NCI-H446 (cell line): Measurements from ENCODE around the gene ADAMTS12.

Source experiments
- DNase-seq, 2 experiments: peaks; one replicate each; lab custom pipeline; 2025; lab: John Stamatoyannopoulos, UW

ADAMTS12 gene

GRCh38 chr5:33807771-33808170, 84.0 kb downstream of the ADAMTS12 start:
- DNase-seq: no peak

GRCh38 chr5:33806738-33807442, 84.9 kb downstream of the ADAMTS12 start:
- DNase-seq: no peak

DNA sequence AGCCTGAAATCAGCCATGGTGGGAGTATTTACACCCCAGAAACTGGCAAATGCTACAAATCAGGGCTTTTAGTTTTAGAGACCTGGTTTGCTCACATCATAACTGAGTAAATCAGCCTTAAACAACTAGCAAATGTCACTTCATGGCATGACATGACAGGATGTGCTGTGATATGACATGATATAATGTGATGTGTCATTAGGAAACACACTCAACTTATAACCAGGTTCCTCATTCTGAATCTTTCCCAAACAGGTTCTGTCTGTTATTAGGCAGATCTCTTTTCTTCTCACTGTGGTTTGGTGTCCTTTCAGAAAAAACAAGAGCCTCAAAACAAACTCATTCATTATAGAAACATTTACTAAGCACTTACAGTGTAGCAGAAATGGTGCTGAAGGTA, 90.5 kb downstream of the ADAMTS12 start:
- DNase-seq: no peak

GRCh38 chr5:33800241-33800950, 91.4 kb downstream of the ADAMTS12 start:
- DNase-seq: no peak

DNA sequence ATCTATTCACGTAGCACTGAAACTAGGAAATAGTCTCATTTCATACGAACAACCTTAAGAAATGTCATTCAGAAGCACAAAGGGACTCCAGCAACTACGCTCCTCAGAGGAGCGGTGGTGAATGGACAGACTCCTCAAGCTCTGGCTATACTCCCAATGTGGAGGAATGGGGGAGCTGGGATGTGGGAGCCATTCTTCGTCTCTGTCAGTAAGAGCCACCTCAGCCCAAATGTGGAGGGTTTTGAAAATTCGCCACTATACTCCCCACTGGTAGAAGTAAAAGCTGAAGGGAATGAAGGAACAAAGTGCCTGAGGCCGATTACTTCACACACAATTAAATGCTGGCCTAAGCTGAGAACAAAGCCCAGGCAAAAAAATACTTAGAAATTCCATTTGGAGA, 96.3 kb downstream of the ADAMTS12 start:
- DNase-seq: no peak

DNA sequence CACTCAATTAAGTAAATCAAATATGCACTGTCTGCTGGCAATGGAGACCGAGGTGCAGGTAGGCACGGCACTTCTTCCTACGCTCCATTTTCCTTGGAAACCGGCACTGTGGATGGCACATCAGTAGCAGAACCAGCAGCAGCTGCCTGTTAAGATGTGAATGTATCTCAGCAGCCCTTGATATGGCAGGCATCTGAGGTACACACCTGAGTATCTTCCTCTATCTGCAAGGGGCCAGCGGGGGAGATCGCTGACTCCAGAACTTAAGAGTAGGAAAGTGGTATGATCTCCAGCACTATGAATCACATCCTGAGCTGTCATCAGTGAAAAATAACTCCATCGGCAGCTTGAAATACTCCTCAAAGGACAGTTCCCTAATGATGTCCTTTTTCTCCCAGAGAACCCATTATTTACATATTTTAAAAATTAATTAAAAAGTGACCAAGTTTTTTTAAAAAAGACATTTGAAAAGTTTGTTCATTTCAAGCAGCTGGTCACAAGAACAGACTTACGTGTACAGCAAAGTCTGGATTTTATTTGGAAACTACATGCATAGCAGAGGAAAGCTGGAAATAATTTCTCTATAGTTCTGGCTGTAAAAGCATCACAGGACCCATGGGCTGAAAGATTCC, 97.1 kb downstream of the ADAMTS12 start:
- no peak for DNase-seq

GRCh38 chr5:33793836-33794549, 97.8 kb downstream of the ADAMTS12 start:
- no peak for DNase-seq

DNA sequence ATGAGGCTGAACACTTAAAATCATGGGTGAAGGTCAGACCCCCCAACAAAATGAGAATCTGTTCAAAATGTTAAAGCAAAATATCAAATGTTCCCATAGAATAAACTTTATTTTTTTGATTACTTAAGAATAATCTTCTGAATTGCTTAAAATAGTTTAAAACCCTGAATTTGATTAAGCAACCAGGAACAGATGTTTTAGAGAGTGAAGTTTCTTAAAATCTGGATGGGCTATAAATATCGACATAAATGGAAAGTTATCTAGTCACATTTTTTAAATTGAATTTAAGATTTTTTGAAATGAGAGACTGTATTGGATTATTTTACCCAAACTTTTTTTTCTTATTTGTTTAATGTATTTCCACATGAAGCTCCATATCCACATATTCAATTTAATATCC, 98.5 kb downstream of the ADAMTS12 start:
- DNase-seq: no peak

GRCh38 chr5:33792559-33792958, 99.2 kb downstream of the ADAMTS12 start:
- DNase-seq: no peak

DNA sequence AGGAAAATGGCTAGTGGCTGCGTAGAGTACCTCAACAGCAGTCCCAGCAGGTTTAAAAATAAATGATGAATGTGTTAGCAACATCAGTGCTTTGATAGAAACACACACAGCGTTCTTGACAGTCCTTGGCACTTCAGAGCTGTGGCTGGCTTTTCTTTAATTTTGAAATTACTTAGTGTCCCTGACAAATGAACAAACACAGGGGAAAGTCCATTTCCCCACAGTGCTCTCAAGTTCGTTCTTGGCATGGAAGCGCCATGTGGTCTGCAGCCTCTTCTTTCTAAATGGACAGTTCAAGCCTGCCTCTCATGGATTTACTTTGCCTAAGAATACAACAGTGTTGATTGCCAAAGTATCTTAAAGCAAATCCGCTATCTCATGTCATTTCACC, 102.2 kb downstream of the ADAMTS12 start:
- no peak for DNase-seq

DNA sequence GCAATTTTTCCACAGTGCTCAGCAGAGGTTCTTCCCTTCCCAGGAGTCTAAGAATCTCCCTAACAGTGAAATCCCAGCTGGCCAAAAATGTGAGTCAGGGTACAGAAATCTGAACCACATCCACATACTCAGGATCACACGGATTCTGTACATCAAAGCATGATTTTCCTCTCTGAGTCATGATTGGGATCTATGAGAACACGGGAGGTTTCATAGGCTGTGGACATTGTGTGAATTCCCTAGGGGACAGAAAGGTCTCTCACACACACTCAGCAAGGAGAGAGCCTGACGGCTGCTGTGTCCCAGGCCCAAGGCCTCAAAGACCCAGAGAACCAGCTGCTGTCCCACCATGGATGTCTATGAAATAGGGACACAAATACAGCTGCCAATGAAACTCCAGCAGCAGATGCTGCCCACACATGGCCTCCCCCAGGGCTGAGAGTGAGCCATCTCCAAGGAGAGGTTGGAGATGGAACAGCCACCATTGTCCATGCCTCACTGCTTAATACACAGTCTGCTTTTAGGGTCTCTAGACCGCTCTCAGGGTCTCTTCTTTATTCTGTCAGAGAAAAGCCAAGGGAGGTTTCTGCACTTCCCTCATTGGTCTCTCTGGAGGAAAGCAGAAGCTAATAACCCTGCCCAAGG, 102.7 kb downstream of the ADAMTS12 start:
- DNase-seq: no peak

GRCh38 chr5:33785571-33785970, 106.2 kb downstream of the ADAMTS12 start:
- DNase-seq: no peak

GRCh38 chr5:33781286-33781685, 110.5 kb downstream of the ADAMTS12 start:
- DNase-seq: no peak

- no peak for DNase-seq
These were observed 115.6 kb downstream of the ADAMTS12 start for GRCh38 chr5:33776151-33776660.

GRCh38 chr5:33774341-33774740, 117.4 kb downstream of the ADAMTS12 start:
- DNase-seq: no peak

- DNase-seq: no peak
These were observed 119.4 kb downstream of the ADAMTS12 start for GRCh38 chr5:33772380-33772897.

GRCh38 chr5:33769968-33770367, 121.8 kb downstream of the ADAMTS12 start:
- DNase-seq: no peak

DNA sequence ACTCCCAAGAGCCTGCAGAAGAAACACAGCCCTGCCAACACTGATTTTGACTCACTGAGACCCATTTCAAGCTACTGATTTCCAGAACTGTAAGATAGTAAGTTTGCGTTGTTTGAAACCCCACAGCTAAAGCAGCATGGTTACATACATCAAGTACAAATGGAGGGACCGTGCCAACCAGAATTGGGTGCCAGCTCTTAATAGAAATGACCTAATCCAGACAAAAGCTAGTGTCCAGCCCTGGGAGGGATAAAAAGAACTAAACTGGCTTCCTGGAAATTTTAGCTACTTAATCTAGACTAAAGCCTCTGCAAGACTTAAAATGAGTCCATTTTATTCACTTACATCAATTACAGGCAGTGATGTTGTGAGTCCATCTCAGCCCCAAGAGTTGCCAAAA, 122.6 kb downstream of the ADAMTS12 start:
- no peak for DNase-seq

DNA sequence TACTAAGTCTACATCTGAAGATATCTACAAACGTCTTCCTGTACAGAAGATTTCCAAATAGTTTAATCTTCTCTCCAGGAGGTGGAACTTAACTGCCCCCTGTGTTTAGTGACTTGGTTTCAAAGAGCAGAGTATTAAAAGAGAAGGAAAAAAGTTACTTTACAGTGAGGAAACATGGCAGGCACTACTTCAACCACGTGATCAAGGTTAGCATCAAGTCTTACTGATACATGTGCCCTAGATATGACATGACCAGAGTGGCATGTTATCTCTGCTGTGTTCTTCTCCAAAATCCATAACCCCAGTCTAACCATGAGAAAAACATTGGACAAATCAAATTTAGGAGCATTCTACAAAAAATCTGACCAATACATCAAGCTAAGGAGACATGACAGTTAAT, 125.8 kb downstream of the ADAMTS12 start:
- DNase-seq: no peak

DNA sequence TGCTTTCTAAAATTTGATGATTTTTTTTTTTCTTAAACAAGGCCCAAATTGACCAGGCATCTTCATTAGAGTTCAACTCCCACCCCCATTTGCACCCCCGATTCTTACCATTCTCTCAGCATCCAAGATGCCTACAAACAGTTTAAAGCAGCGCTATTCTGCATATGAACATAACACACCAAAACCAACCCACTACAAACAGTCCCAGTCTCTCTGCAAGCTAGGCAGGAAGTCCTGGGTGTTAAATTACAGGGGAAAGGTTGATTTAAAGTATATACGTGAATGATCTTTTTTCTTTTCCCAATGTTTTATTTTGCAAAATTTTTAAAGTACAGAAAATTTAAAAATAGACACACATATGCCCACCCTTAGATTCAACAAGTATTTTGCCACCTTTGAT, 127.0 kb downstream of the ADAMTS12 start:
- DNase-seq: no peak

- no peak for DNase-seq
These were observed 128.4 kb downstream of the ADAMTS12 start for GRCh38 chr5:33763435-33763834.

GRCh38 chr5:33762859-33763258, 128.9 kb downstream of the ADAMTS12 start:
- no peak for DNase-seq
